Hepatocyte (in vitro differentiated cells): ENCODE measurements around the gene SLC25A21.

Source experiments
- EZH2 ChIP-seq: fragments of 200-600 bp; sonication (generic); IDR thresholded peaks from 2 replicates; pipeline ENCODE4 v1.6.1; 2016; ENCODE audit warnings: antibody characterized with exemption, mild to moderate bottlenecking, borderline replicate concordance
- EZH2phosphoT487 ChIP-seq: fragments of 200-600 bp; sonication (generic); IDR thresholded peaks from one replicate; pipeline ENCODE4 v1.6.1; 2018; ENCODE audit warnings: antibody characterized with exemption, mild to moderate bottlenecking, low read depth, moderate library complexity; ENCODE audit not compliant: unreplicated experiment, severe bottlenecking
- TF ChIP-seq, protein P1 (sequence below): fragments of 200-600 bp; sonication (generic); IDR thresholded peaks from 2 replicates; pipeline ENCODE4 v1.5.1; 2016; ENCODE audit warnings: antibody characterized with exemption, mild to moderate bottlenecking; ENCODE audit not compliant: poor library complexity

DNA sequence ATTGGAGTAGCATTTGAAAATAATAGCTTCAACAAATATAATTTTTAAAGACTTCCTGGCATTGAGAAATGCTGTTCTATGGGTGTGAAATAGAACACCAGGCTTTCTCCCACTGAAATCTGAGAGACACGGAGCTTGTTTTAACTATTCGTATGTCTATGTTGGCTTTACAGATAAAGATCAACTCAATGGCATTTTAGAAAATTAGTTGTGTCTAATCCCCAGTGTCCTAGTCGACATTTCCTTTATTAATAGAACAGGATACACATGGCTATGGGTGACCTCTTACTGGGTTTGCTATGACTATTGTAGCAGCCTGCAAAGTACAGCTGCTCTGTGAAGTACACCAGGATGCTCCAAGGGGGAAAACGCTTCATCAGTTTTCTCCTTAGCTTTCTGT is 159.3 kb downstream of the SLC25A21 start:
- TF ChIP-seq, protein P1, sequence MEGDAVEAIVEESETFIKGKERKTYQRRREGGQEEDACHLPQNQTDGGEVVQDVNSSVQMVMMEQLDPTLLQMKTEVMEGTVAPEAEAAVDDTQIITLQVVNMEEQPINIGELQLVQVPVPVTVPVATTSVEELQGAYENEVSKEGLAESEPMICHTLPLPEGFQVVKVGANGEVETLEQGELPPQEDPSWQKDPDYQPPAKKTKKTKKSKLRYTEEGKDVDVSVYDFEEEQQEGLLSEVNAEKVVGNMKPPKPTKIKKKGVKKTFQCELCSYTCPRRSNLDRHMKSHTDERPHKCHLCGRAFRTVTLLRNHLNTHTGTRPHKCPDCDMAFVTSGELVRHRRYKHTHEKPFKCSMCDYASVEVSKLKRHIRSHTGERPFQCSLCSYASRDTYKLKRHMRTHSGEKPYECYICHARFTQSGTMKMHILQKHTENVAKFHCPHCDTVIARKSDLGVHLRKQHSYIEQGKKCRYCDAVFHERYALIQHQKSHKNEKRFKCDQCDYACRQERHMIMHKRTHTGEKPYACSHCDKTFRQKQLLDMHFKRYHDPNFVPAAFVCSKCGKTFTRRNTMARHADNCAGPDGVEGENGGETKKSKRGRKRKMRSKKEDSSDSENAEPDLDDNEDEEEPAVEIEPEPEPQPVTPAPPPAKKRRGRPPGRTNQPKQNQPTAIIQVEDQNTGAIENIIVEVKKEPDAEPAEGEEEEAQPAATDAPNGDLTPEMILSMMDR, result no peak
- TF ChIP-seq EZH2 (no peak), EZH2phosphoT487 (no peak)
